ENCODE data around the gene DISP2.

GRCh38 chr15:40418126-40418525, 60.1 kb downstream of the DISP2 start:
- TF ChIP-seq BHLHE40 (IDR thresholded peaks at IDR 0.05; ENCODE audit: borderline replicate concordance) (no peak), NFRKB (IDR thresholded peaks at IDR 0.05) (no peak), L3MBTL2 (conservative IDR thresholded peaks at IDR 0.05) (no peak), LEF1 (IDR thresholded peaks at IDR 0.05; ENCODE audit: borderline replicate concordance) (no peak), FOXA1 (IDR thresholded peaks at IDR 0.05) (no peak), SUZ12 (IDR thresholded peaks at IDR 0.05) (no peak), FOXK2 (IDR thresholded peaks at IDR 0.05) (no peak), SP1 (IDR thresholded peaks at IDR 0.05) (no peak), ELF4 (IDR thresholded peaks at IDR 0.05) (no peak)
